A549 (cell line): ENCODE data around the gene AKR1C3.
"Not testable (repeated sequence)": the region's sequence is repeated elsewhere in the genome, so short reads cannot be mapped to it uniquely, and the experiment has no call there.

ENCODE experiments used
- CEBPB ChIP-seq, 2 experiments: fragments of >200 bp in 1 of 2; sonication (Bioruptor Twin) in 1 of 2; formaldehyde crosslinking in 1 of 2; IDR thresholded peaks; 2 replicates each; pipeline ENCODE4 v1.6.1; 2012 to 2016
- CHD4 ChIP-seq: fragments of 200-600 bp; sonication (generic); IDR thresholded peaks from 2 replicates; pipeline ENCODE4 v1.6.1; 2016; ENCODE audit warnings: antibody characterized with exemption, mild to moderate bottlenecking, borderline replicate concordance
- CTCF ChIP-seq: fragments of >200 bp; sonication (Bioruptor Twin); formaldehyde crosslinking; IDR thresholded peaks from 3 replicates; pipeline ENCODE4 v1.5.1; 2016
- POLR2A ChIP-seq: IDR thresholded peaks from 2 replicates; pipeline ENCODE4 v1.6.1; 2012; ENCODE audit warnings: mild to moderate bottlenecking, low read length
- RAD21 ChIP-seq, 2 experiments: fragments of >200 bp in 1 of 2; sonication (Bioruptor Twin) in 1 of 2; formaldehyde crosslinking in 1 of 2; IDR thresholded peaks in 1 of 2; conservative IDR thresholded peaks in 1 of 2; 2 replicates in 1 of 2; 3 replicates in 1 of 2; pipeline ENCODE4 v1.6.1; 2012 to 2018; ENCODE audit warnings: inconsistent platforms in 1 of 2
- TP53 ChIP-seq: fragments of 250-450 bp; sonication (Bioruptor Pico); IDR thresholded peaks from 2 replicates; pipeline ENCODE4 v1.5.0; 2021; ENCODE audit warnings: mild to moderate bottlenecking, moderate library complexity

- not testable (repeated sequence) for TF ChIP-seq RAD21 (conservative IDR thresholded peaks at IDR 0.05 in 1 of 2, IDR thresholded peaks at IDR 0.05 in 1 of 2); TP53; CHD4; POLR2A; CTCF; CEBPB (IDR thresholded peaks at IDR 0.05)
Observed at GRCh38 chr10:5102479-5102878, 8.3 kb downstream of the AKR1C3 start.
